SKM-1 treated with dmso at 0.1 percent for 144 hours (cell line): Measurements from ENCODE around the gene FHL2.

ENCODE experiments used
- DNase-seq: peaks from one replicate; lab custom pipeline; 2025; ENCODE audit not compliant: unreplicated experiment; lab: John Stamatoyannopoulos, UW

FHL2 gene

GRCh38 chr2:105380432-105381100, 18.3 kb downstream of the FHL2 start:
- DNase-seq: no peak

- DNase-seq: peak; percentile 79
Measured at GRCh38 chr2:105379741-105380186, 19.1 kb downstream of the FHL2 start.

- DNase-seq: no peak
Measured at GRCh38 chr2:105378921-105379383, 19.9 kb downstream of the FHL2 start.

- DNase-seq: no peak
Measured at GRCh38 chr2:105378276-105378840, 20.5 kb downstream of the FHL2 start.

GRCh38 chr2:105377871-105378270, 21.0 kb downstream of the FHL2 start:
- no peak for DNase-seq

GRCh38 chr2:105376789-105377240, 22.0 kb downstream of the FHL2 start:
- DNase-seq: no peak

GRCh38 chr2:105376010-105376409, 22.8 kb downstream of the FHL2 start:
- no peak for DNase-seq

- DNase-seq: no peak
Measured at GRCh38 chr2:105375001-105375561, 23.8 kb downstream of the FHL2 start.

- DNase-seq: no peak
Measured at GRCh38 chr2:105373895-105374401, 24.9 kb downstream of the FHL2 start.

- no peak for DNase-seq
Measured at GRCh38 chr2:105373344-105373781, 25.5 kb downstream of the FHL2 start.

- no peak for DNase-seq
Measured at GRCh38 chr2:105371810-105372209, 27.0 kb downstream of the FHL2 start.

- DNase-seq: no peak
Measured at GRCh38 chr2:105371156-105371555, 27.7 kb downstream of the FHL2 start.

- peak; percentile 84 for DNase-seq
Measured at GRCh38 chr2:105369777-105370690, 28.8 kb downstream of the FHL2 start.

GRCh38 chr2:105368759-105369408, 30.0 kb downstream of the FHL2 start:
- DNase-seq: no peak

- no peak for DNase-seq
Measured at GRCh38 chr2:105365206-105365605, 33.6 kb downstream of the FHL2 start.

- DNase-seq: no peak
Measured at GRCh38 chr2:105364436-105365139, 34.3 kb downstream of the FHL2 start.

- DNase-seq: no peak
Measured at GRCh38 chr2:105362862-105363591, 35.8 kb downstream of the FHL2 start.

- no peak for DNase-seq
Measured at GRCh38 chr2:105361102-105361889, 37.6 kb downstream of the FHL2 start.
